Mononuclear cell (primary cell): ENCODE measurements around the gene C12orf57. TPM values are rescaled to one million over a fixed set of nuclear protein-coding genes. Genes with fewer than 3 reads are reported as not detected.

Experiments used
- H3K27me3 ChIP-seq: 2 replicates; pipeline ENCODE4 v1.6.0; 2011; ENCODE audit warnings: low read length, control low read depth; ENCODE audit not compliant: insufficient read depth
- H3K4me1 ChIP-seq: 2 replicates; pipeline ENCODE4 v1.5.1; 2011; ENCODE audit warnings: mild to moderate bottlenecking, low read length, control low read depth; ENCODE audit not compliant: insufficient read depth
- H3K4me3 ChIP-seq: 2 replicates; pipeline ENCODE4 v1.5.1; 2011; ENCODE audit warnings: mild to moderate bottlenecking, low read length, moderate library complexity
- H3K9me3 ChIP-seq: 2 replicates; pipeline ENCODE4 v1.5.1; 2011; ENCODE audit warnings: low read depth, mild to moderate bottlenecking, control low read depth, low read length
- total RNA-seq: library from RNA; depleted of rRNA; stranded (reverse); fragments of >200 nt; gene quantifications from one replicate; pipeline ENCODE4 v1.2.3, GENCODE V29; 2012

Gene C12orf57
- total RNA-seq, 1 donor = 274 TPM

- H3K27me3 ChIP-seq = no peaks in the 10 kb centered on the region
- H3K9me3 ChIP-seq = no peaks in the 10 kb centered on the region
- H3K4me3 ChIP-seq = peak overlapping the region; percentile 90
- H3K4me1 ChIP-seq = peaks cover 73% of the 10 kb centered on the region
These were observed 8.5 kb downstream of the C12orf57 start for GRCh38 chr12:6952121-6952862.

GRCh38 chr12:6952863-6953441, 9.1 kb downstream of the C12orf57 start:
- Histone ChIP-seq H3K9me3 (no peaks in the 10 kb centered on the region), H3K4me3 (peak overlapping the region; percentile 90), H3K4me1 (peaks cover 73% of the 10 kb centered on the region), H3K27me3 (no peaks in the 10 kb centered on the region)

GRCh38 chr12:6953442-6954315, 9.9 kb downstream of the C12orf57 start:
- Histone ChIP-seq H3K9me3 (no peaks in the 10 kb centered on the region), H3K4me1 (peaks cover 73% of the 10 kb centered on the region), H3K27me3 (no peaks in the 10 kb centered on the region), H3K4me3 (peak overlapping the region; percentile 90)

GRCh38 chr12:6954316-6955107, 10.7 kb downstream of the C12orf57 start:
- H3K9me3 ChIP-seq = no peaks in the 10 kb centered on the region
- peaks cover 73% of the 10 kb centered on the region for H3K4me1 ChIP-seq
- H3K4me3 ChIP-seq = peak overlapping the region; percentile 90
- H3K27me3 ChIP-seq = no peaks in the 10 kb centered on the region

GRCh38 chr12:6955108-6956020, 11.5 kb downstream of the C12orf57 start:
- peaks cover 73% of the 10 kb centered on the region for H3K4me1 ChIP-seq
- H3K9me3 ChIP-seq = no peaks in the 10 kb centered on the region
- no peaks in the 10 kb centered on the region for H3K27me3 ChIP-seq
- no peak overlapping the region for H3K4me3 ChIP-seq

- no peak overlapping the region for H3K4me3 ChIP-seq
- peaks cover 74% of the 10 kb centered on the region for H3K4me1 ChIP-seq
- H3K27me3 ChIP-seq = no peaks in the 10 kb centered on the region
- H3K9me3 ChIP-seq = no peaks in the 10 kb centered on the region
These were observed 12.4 kb downstream of the C12orf57 start for GRCh38 chr12:6956021-6956727.

- Histone ChIP-seq H3K27me3 (no peaks in the 10 kb centered on the region), H3K4me3 (no peak overlapping the region), H3K4me1 (peaks cover 84% of the 10 kb centered on the region), H3K9me3 (no peaks in the 10 kb centered on the region)
These were observed 13.4 kb downstream of the C12orf57 start for GRCh38 chr12:6957151-6957701.

- Histone ChIP-seq H3K4me3 (peak overlapping the region; percentile 14), H3K9me3 (no peaks in the 10 kb centered on the region), H3K27me3 (no peaks in the 10 kb centered on the region), H3K4me1 (peaks cover 92% of the 10 kb centered on the region)
These were observed 14.2 kb downstream of the C12orf57 start for GRCh38 chr12:6957741-6958608.

- Histone ChIP-seq H3K4me1 (peaks cover 93% of the 10 kb centered on the region), H3K9me3 (no peaks in the 10 kb centered on the region), H3K27me3 (no peaks in the 10 kb centered on the region), H3K4me3 (peak overlapping the region; percentile 14)
These were observed 14.8 kb downstream of the C12orf57 start for GRCh38 chr12:6958609-6959057.

- H3K27me3 ChIP-seq = no peaks in the 10 kb centered on the region
- H3K4me3 ChIP-seq = peak overlapping the region; percentile 14
- no peaks in the 10 kb centered on the region for H3K9me3 ChIP-seq
- H3K4me1 ChIP-seq = peaks cover 95% of the 10 kb centered on the region
These were observed 15.4 kb downstream of the C12orf57 start for GRCh38 chr12:6959058-6959804.

GRCh38 chr12:6959805-6960592, 16.2 kb downstream of the C12orf57 start:
- H3K4me1 ChIP-seq = peaks cover 95% of the 10 kb centered on the region
- peak overlapping the region; percentile 7 for H3K4me3 ChIP-seq
- H3K27me3 ChIP-seq = no peaks in the 10 kb centered on the region
- H3K9me3 ChIP-seq = no peaks in the 10 kb centered on the region
